RKO (cell line): ENCODE measurements around the gene YWHAB.
"Not testable (repeated sequence)": the region's sequence is repeated elsewhere in the genome, so short reads cannot be mapped to it uniquely, and the experiment has no call there.

Source experiments
- DNase-seq: peaks from one replicate; pipeline ENCODE4 v3.0.0-alpha.2; 2016; ENCODE audit warnings: low spot score

YWHAB gene

DNA sequence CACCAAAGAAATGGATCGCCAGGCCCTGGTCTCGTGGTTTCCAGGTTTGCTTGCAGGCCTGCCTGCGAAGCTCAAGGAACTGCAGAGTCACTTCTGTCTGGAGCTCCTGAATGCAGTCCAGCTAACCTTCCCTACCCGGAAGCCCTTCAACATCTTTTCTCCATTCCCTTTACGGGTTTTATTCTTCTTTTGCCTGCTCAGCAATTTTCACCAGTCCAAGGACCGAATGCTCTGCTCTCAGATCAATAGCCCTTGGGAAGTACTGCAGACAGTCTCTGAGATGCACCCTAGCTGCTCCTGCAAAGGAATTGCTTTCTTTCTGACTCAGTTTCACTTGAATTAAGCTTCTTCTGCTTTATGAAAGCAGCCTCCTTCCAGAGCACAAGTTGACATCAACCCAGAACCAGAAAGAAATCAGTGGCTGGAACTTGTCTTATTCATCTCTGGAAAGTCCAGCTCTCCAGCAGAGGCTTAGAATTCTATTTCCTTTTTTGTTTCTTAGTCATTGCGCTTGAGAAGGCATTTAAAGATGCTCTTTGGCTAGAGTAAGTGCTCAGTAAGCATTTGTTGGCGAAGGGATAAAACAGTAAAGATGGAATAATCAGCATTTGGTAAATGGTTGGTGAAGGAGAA lies 18.7 kb upstream of the YWHAB start:
- no peak for DNase-seq

GRCh38 chr20:44869471-44869870 lies 16.0 kb upstream of the YWHAB start:
- DNase-seq, result no peak

DNA sequence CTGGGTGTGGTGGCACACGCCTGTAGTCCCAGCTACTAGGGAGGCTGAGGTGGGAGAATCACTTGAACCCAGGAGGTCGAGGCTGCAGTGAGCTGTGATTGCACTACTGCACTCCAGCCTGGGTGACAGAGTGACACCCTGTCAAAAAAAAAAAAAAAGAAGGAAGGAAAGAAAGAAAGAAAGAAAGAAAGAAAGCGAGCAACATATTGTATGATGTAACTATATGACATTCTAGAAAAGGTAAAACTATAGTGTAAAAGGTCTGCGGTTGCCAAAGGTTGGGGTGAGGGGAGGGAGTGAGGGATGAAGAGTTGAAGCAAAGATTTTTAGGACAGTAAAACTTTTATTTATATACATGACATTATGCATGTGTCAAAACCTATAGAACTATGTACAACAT lies 3.1 kb upstream of the YWHAB start:
- DNase-seq, result not testable (repeated sequence)

GRCh38 chr20:44883214-44883902 lies 2.1 kb upstream of the YWHAB start:
- no peak for DNase-seq

DNA sequence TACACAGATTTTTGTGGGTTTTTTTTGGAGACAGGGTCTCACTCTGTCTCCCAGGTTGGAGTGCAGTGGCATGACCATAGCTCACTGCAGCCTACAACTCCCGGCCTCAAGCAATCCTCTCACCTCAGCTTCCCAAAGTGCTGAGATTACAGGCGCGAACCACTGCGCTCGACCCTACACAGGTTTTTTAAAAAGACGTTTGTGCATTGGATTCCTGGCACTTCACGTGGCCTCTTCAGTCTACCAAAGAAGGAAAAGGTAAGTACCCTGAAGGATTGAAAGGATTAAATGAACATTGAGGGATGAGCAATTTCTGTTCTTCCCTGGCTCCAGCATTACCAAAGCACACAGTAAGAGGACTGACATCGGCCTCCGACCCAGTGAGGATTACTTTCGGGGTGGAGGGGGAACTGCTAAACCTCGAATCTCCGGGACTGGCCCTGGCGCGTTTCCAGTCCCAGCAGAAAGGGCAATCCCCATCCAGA lies 556 bp upstream of the YWHAB start:
- DNase-seq, result no peak

- peak; percentile 49 for DNase-seq
Observed at GRCh38 chr20:44886266-44886651, 754 bp downstream of the YWHAB start.

DNA sequence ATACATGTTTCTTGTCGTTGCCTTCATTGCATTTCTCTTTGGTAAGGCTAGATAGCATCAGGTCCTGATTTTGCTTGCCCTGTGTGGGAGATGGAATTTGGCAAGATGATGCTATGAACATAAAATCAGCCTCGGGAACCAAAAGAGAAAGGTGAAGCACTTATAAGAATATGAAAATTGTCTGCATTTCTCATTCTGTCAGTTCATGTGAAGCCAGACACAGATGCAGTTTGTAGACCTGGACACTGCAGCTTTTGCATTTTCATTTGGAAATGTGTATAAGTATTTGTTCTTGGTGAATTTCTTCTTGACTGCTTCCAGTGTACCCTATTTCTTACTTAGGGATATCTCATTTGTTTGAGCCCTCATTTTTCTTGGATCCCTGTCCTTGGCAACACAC lies 1.3 kb downstream of the YWHAB start:
- DNase-seq, result no peak

- DNase-seq, result peak; percentile 23
Observed at GRCh38 chr20:44887466-44887865, 2.0 kb downstream of the YWHAB start.

GRCh38 chr20:44888226-44889103 lies 3.0 kb downstream of the YWHAB start:
- DNase-seq, result peak; percentile 74

DNA sequence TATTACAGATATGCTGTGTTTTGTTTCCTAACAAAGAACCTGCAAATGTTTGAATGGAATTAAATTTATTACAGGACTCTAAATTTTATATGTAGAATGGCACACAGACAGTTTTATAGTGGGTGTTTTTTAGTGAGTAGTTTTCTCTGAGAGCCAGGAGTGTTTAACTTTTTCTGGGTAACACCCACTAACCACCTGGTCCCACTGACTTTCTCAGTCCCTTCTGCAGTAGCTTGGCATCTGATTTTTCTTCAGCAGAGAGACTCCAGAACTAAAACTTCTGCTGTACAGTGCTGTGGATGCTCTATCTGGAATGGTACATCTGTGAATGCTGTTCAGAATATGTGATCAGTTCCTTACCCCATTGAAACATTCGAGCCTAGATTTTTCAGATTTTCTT lies 6.3 kb downstream of the YWHAB start:
- no peak for DNase-seq

DNA sequence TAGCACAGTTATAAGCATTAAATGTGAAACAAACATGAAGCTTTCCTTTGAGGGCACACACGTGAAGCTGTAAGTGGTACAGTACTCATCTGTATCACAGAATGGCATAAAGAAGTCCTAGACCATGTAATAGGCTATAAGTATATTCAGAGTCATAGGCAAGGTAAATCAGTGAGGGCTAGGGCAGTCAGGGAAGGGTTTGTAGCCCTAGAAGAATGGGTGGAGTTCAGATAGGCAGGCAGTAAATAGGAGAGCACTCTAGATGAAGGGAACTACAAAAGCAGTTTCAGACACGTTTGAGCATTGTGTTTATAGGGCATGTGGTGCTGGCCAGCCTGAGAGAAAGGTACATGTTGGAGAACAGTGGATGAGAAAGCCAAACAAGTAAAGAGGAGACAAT lies 9.5 kb downstream of the YWHAB start:
- DNase-seq, result no peak

DNA sequence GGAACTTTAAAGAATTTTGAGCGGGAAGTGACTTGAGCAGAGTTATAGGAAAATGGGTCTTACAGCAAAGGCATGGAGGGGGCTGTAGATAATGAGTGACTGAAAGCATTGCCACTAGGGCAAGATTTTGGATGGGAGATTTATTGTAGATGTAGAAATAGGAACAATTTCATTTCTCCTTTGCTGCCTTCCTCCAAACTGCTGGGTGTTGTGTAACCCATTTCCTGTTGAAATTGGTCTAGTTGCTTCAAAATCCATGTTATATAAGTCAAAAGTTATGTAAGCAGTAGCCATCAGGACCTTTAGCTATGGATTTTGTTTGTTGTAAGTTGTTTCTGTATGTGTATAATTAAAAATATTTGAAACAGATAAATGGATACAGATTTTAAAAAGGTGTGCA lies 11.1 kb downstream of the YWHAB start:
- no peak for DNase-seq

DNA sequence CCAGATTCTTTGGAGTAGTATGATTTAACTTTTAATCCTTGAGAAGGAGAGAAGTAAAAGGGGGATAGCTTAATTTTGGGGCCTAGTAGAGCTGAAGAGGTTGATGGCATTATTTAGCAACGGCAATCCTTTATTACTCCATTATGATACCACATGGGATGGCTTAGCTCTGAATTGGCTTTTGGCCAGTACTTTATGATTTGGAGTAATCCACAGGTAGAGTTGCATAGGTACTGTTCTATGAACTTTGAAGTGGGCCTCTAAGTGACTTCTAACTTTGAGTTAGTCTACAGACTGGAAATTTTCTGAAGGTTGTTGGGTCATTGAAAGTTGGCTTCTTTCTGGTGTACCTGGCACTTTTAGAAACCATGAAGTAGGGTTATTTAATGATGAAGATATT lies 11.6 kb downstream of the YWHAB start:
- no peak for DNase-seq

- no peak for DNase-seq
Observed at GRCh38 chr20:44900231-44900854, 14.8 kb downstream of the YWHAB start.

GRCh38 chr20:44901974-44902373 lies 16.5 kb downstream of the YWHAB start:
- peak; percentile 60 for DNase-seq

- DNase-seq, result no peak
Observed at GRCh38 chr20:44904377-44904776, 18.9 kb downstream of the YWHAB start.

DNA sequence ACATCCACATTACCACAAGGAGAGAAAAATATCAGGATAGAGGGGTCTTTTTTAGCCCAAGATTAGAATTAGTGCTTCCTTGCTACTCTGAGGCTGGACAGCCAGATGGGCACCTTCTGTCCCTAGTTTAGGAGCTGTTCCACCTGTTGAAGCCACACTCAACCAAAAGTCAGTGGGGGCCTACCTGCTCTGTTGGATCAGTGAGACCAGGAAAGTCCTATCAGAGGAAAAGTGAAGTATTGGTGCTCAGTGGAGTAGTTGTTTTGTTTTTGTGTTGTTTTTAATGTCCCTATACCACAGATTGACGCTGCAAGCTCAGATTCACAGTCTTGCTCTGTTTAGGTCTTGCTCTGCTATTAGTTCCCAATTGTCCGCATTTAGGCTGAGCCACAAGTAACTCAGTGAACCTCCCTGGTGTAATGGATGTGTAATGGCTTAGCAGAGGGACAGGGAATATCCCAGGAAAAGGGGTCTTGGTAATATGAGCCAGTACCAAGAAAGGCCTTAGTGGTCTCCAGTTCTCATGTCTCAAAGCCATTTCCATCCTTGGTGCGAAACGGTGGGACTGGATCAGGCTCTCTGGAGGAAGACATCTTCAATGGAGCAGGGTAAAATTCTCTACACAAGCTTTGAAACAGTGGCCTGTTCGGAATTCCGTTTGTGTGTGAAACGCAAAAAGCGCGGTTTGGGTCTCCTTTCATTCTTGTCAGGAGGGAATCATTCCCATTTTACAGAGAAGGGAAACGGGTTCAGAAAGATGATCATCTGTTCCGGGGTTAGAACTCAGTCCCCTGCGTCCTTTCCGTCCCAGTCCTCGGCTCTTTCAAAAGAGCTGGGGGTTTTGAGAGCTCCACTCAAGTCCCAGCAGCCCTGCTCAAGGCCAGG lies 23.7 kb downstream of the YWHAB start:
- peak; percentile 15 for DNase-seq

DNA sequence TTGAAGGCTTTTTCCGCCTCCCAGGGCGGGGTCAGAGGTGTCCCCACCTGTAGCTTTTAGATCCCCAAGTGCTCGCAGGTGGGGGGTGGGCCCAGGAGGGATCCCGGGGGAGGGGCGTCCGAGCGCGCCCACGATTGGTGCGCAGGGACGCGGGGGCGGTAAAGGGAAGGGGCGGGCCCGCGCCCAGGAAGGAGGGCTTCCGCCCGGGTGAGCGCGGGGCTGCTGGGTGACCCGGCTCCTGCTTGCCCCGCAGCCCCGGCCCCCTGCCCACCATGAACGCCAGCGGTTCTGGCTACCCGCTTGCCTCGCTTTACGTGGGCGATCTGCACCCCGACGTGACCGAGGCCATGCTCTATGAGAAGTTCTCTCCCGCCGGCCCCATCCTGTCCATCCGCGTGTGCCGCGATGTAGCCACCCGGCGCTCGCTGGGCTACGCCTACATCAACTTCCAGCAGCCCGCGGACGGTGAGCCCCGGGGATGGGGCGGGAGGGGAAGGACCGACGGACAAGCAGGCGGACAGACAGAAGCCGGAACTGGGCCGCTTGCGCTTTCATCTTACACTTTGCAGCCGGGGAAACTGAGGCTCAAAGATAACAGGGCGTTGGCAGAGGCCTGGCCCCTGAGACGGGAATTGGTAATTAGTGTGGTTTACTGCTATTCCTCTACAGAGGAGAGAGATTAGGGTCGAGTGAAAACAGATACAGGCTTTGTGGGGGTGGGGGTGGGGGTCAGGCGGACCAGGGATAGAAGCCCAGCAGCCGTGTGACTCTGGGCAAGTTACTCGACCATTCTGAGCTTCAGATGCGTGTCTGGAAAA lies 24.6 kb downstream of the YWHAB start, which contains the start of gene PABPC1L:
Gene PABPC1L (plus strand): TSS at position 189 of the 818 bp plus-strand sequence. CDS start 84 bp downstream, at position 273.
- peak; percentile 69 for DNase-seq

- DNase-seq, result peak; percentile 16
Observed at GRCh38 chr20:44910690-44911262, 25.3 kb downstream of the YWHAB start.
